ENCODE measurements around the gene YY2. TPM values are rescaled to one million over a fixed set of nuclear protein-coding genes. Genes with fewer than 3 reads are reported as not detected.

YY2 gene
- total RNA-seq, 2 experiments from 2014 or later = 1.0 to 1.2 TPM

GRCh38 chrX:21885568-21885967 lies 29.8 kb downstream of the YY2 start:
- H3K4me1 ChIP-seq (ENCODE audit: insufficient read depth, low read length) = no peaks in the 10 kb centered on the region
- POLR2A ChIA-PET = no interaction called here
- no peaks in the 10 kb centered on the region for H3K9me3 Mint-ChIP-seq
- no peak for DNase-seq
- TF ChIP-seq CTCF (IDR thresholded peaks at IDR 0.05) = no peak
- H3K4me1 Mint-ChIP-seq (ENCODE audit: low read depth) = no peaks in the 10 kb centered on the region
- no peaks in the 10 kb centered on the region for H3K36me3 ChIP-seq (ENCODE audit: insufficient read depth, low read length)
- H3K27ac Mint-ChIP-seq = no peak overlapping the region
- CTCF ChIA-PET = no interaction called here
- no peaks in the 10 kb centered on the region for H3K9me3 ChIP-seq (ENCODE audit: control insufficient read depth in 1 of 2, insufficient read depth in 1 of 2, low read length in 2 of 2)
- no peak overlapping the region for H3K4me3 Mint-ChIP-seq
- ATAC-seq (ENCODE audit: poor library complexity) = no peak
- H3K27me3 ChIP-seq (ENCODE audit: control insufficient read depth in 1 of 2, insufficient read depth in 2 of 2, low read length in 2 of 2) = no peaks in the 10 kb centered on the region
- H3K4me3 ChIP-seq (ENCODE audit: low read length) = no peak overlapping the region
- no peaks in the 10 kb centered on the region for H3K27me3 Mint-ChIP-seq
- peaks cover 14% of the 10 kb centered on the region for H3K36me3 Mint-ChIP-seq (ENCODE audit: low read depth)
- H3K27ac ChIP-seq (ENCODE audit: low read depth in 1 of 2, low read length in 2 of 2) = no peak overlapping the region
- intact Hi-C loops (cut with DNase I, micrococcal nuclease) = no loop called here

- DNase-seq (no peak), ATAC-seq (ENCODE audit: poor library complexity) (no peak)
- no peaks in the 10 kb centered on the region for H3K27me3 Mint-ChIP-seq
- no peak overlapping the region for H3K27ac Mint-ChIP-seq
- no peaks in the 10 kb centered on the region for H3K9me3 Mint-ChIP-seq
- intact Hi-C loops (cut with DNase I, micrococcal nuclease) = no loop called here
- no peak overlapping the region for H3K4me3 ChIP-seq (ENCODE audit: low read length)
- H3K4me1 ChIP-seq (ENCODE audit: insufficient read depth, low read length) = no peaks in the 10 kb centered on the region
- no peak for TF ChIP-seq CTCF (IDR thresholded peaks at IDR 0.05)
- no peaks in the 10 kb centered on the region for H3K4me1 Mint-ChIP-seq (ENCODE audit: low read depth)
- H3K4me3 Mint-ChIP-seq = no peak overlapping the region
- no peak overlapping the region for H3K27ac ChIP-seq (ENCODE audit: low read depth in 1 of 2, low read length in 2 of 2)
- H3K27me3 ChIP-seq (ENCODE audit: control insufficient read depth in 1 of 2, insufficient read depth in 2 of 2, low read length in 2 of 2) = no peaks in the 10 kb centered on the region
- no peaks in the 10 kb centered on the region for H3K9me3 ChIP-seq (ENCODE audit: control insufficient read depth in 1 of 2, insufficient read depth in 1 of 2, low read length in 2 of 2)
- ChIA-PET CTCF (no interaction called here), POLR2A (no interaction called here)
- no peaks in the 10 kb centered on the region for H3K36me3 ChIP-seq (ENCODE audit: insufficient read depth, low read length)
- H3K36me3 Mint-ChIP-seq (ENCODE audit: low read depth) = peaks cover 9% of the 10 kb centered on the region
These were observed 49.5 kb downstream of the YY2 start for GRCh38 chrX:21905313-21905712.

- Mint-ChIP-seq H3K27me3 (no peaks in the 10 kb centered on the region), H3K4me1 (ENCODE audit: low read depth) (no peaks in the 10 kb centered on the region), H3K4me3 (no peak overlapping the region), H3K9me3 (no peaks in the 10 kb centered on the region), H3K36me3 (ENCODE audit: low read depth) (peaks cover 9% of the 10 kb centered on the region), H3K27ac (no peak overlapping the region)
- Histone ChIP-seq H3K27ac (ENCODE audit: low read depth in 1 of 2, low read length in 2 of 2) (no peak overlapping the region), H3K9me3 (ENCODE audit: control insufficient read depth in 1 of 2, insufficient read depth in 1 of 2, low read length in 2 of 2) (no peaks in the 10 kb centered on the region), H3K36me3 (ENCODE audit: insufficient read depth, low read length) (no peaks in the 10 kb centered on the region), H3K4me1 (ENCODE audit: insufficient read depth, low read length) (no peaks in the 10 kb centered on the region), H3K4me3 (ENCODE audit: low read length) (no peak overlapping the region), H3K27me3 (ENCODE audit: control insufficient read depth in 1 of 2, insufficient read depth in 2 of 2, low read length in 2 of 2) (no peaks in the 10 kb centered on the region)
- intact Hi-C loops (cut with DNase I, micrococcal nuclease) = no loop called here
- DNase-seq (no peak), ATAC-seq (ENCODE audit: poor library complexity) (no peak)
- ChIA-PET CTCF (no interaction called here), POLR2A (no interaction called here)
- no peak for TF ChIP-seq CTCF (IDR thresholded peaks at IDR 0.05)
These were observed 50.2 kb downstream of the YY2 start for GRCh38 chrX:21905953-21906352.
